GM23338 (cell line): ENCODE results near the gene LIPJ. TPM values are rescaled to one million over a fixed set of nuclear protein-coding genes. Genes with fewer than 3 reads are reported as not detected.

ENCODE experiments used
- ATAC-seq: fragments of 200-7000 bp; cut with Tn5 transposase; 3 replicates; pipeline ENCODE4 v1.9.1; 2020
- DNase-seq: peaks from one replicate; pipeline ENCODE4 v3.0.0-alpha.2; 2015; ENCODE audit warnings: low spot score
- H2AFZ ChIP-seq: fragments of 200-600 bp; sonication (generic); 2 replicates; pipeline ENCODE4 v1.8.0; 2016; ENCODE audit warnings: antibody characterized with exemption, mild to moderate bottlenecking, moderate library complexity
- H3F3A ChIP-seq: fragments of 200-600 bp; sonication (generic); replicated peaks from 2 replicates; pipeline ENCODE4 v1.8.0; 2017; ENCODE audit warnings: antibody characterized with exemption, mixed run types, low read depth
- H3K27ac ChIP-seq: fragments of 200-600 bp; sonication (generic); 2 replicates; pipeline ENCODE4 v1.6.1; 2016; ENCODE audit warnings: low read depth
- H3K27me3 ChIP-seq: fragments of 200-600 bp; sonication (generic); 2 replicates; pipeline ENCODE4 v1.8.0; 2016; ENCODE audit warnings: mild to moderate bottlenecking, mixed run types, moderate library complexity; ENCODE audit not compliant: insufficient read depth
- H3K36me3 ChIP-seq: fragments of 200-600 bp; sonication (generic); 2 replicates; pipeline ENCODE4 v1.8.0; 2016; ENCODE audit warnings: mild to moderate bottlenecking; ENCODE audit not compliant: insufficient read depth
- H3K4me1 ChIP-seq: fragments of 200-600 bp; sonication (generic); 2 replicates; pipeline ENCODE4 v1.8.0; 2016; ENCODE audit warnings: mild to moderate bottlenecking, moderate library complexity; ENCODE audit not compliant: insufficient read depth
- H3K4me2 ChIP-seq: fragments of 200-600 bp; sonication (generic); 2 replicates; pipeline ENCODE4 v1.7.1; 2017; ENCODE audit warnings: mixed run types
- H3K4me3 ChIP-seq: fragments of 200-600 bp; sonication (generic); 2 replicates; pipeline ENCODE4 v1.6.1; 2016; ENCODE audit warnings: mixed run types
- H3K79me2 ChIP-seq: fragments of 200-600 bp; sonication (generic); replicated peaks from 2 replicates; pipeline ENCODE4 v1.8.0; 2017; ENCODE audit warnings: mild to moderate bottlenecking; ENCODE audit not compliant: insufficient read depth
- H3K9me2 ChIP-seq: fragments of 200-600 bp; sonication (generic); 2 replicates; pipeline ENCODE4 v1.8.0; 2017; ENCODE audit not compliant: insufficient read depth
- H4K20me1 ChIP-seq: fragments of 200-600 bp; sonication (generic); replicated peaks from 2 replicates; pipeline ENCODE4 v1.8.0; 2017; ENCODE audit warnings: mild to moderate bottlenecking; ENCODE audit not compliant: insufficient read depth
- H3K27ac Mint-ChIP-seq: 2 replicates; pipeline ENCODE4 v1.8.0; 2020; ENCODE audit warnings: inconsistent platforms, mild to moderate bottlenecking, moderate library complexity, mixed read lengths
- H3K27me3 Mint-ChIP-seq: 3 replicates; pipeline ENCODE4 v1.8.0; 2022; ENCODE audit warnings: low read depth, mild to moderate bottlenecking, moderate library complexity, mixed read lengths, inconsistent platforms; ENCODE audit not compliant: insufficient read depth, poor library complexity
- H3K36me3 Mint-ChIP-seq: 3 replicates; pipeline ENCODE4 v1.8.0; 2021; ENCODE audit warnings: low read depth, mild to moderate bottlenecking, inconsistent platforms, moderate library complexity, mixed read lengths
- H3K4me1 Mint-ChIP-seq: 3 replicates; pipeline ENCODE4 v1.8.0; 2020; ENCODE audit warnings: mild to moderate bottlenecking, inconsistent platforms, mixed read lengths
- H3K4me3 Mint-ChIP-seq: 3 replicates; pipeline ENCODE4 v1.8.0; 2021; ENCODE audit warnings: moderate library complexity, mild to moderate bottlenecking, inconsistent platforms, mixed read lengths
- H3K9me3 Mint-ChIP-seq: 3 replicates; pipeline ENCODE4 v1.8.0; 2020; ENCODE audit warnings: moderate library complexity, mild to moderate bottlenecking, inconsistent platforms, mixed read lengths
- NANOG ChIP-seq: IDR thresholded peaks from 2 replicates; pipeline ENCODE4 v1.6.1; 2016; ENCODE audit warnings: antibody characterized with exemption, borderline replicate concordance
- POLR2AphosphoS5 ChIP-seq: IDR thresholded peaks from 2 replicates; pipeline ENCODE4 v1.6.1; 2016; ENCODE audit warnings: antibody characterized with exemption, low read depth
- STAT1 ChIP-seq: IDR thresholded peaks from one replicate; pipeline ENCODE4 v1.6.1; 2016; ENCODE audit warnings: antibody characterized with exemption; ENCODE audit not compliant: unreplicated experiment
- polyA plus RNA-seq: library from polyadenylated mRNA; unstranded; fragments of >200 nt; fragmentation: Nextera tagmentation; extraction: Ambion mirVana; gene quantifications from 2 replicates; pipeline ENCODE4 v1.2.1, GENCODE V29; 2016
- total RNA-seq: library from RNA; depleted of rRNA; stranded (reverse); fragments of >200 nt; shearing (Covaris generic); gene quantifications from 2 replicates; pipeline ENCODE4 v1.2.3, GENCODE V29; 2014
- TF ChIP-seq, protein P1 (sequence below): fragments of 250-450 bp; sonication (Bioruptor Pico); IDR thresholded peaks from 2 replicates; pipeline ENCODE4 v1.5.0; 2020; ENCODE audit warnings: mild to moderate bottlenecking, moderate library complexity
- TF ChIP-seq, protein P2 (sequence below), 2 experiments: fragments of 200-600 bp in 1 of 2; sonication (generic) in 1 of 2; conservative IDR thresholded peaks; 2 replicates each; pipeline versions ENCODE4 v1.5.1 to v1.6.1; 2016 to 2017; ENCODE audit warnings: antibody characterized with exemption in 2 of 2, low read depth in 2 of 2, mild to moderate bottlenecking in 2 of 2, moderate library complexity in 1 of 2

The LIPJ gene
- total and polyA plus RNA-seq, 2 experiments from 2014 or later: 0.14 TPM; not detected in 1

DNA sequence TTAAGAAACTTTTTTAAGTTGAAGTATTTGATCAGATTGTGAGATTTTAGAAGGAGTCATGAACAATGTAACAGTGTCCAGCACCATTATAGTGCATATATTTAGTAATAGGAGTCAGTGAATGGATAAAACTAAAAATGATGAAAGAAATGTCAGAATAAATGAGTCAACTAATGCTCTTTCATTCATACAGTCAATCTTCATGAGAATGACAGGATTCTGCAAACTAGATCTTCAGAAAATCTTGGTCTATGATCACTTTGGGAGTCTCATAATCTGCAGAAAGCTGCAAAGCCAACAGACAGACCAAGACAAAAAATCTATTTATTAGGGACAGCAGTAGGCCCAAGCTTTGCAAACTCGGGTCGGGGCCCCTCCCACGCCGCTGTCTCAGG, 4.2 kb upstream of the LIPJ start (continued):
- TF ChIP-seq, protein P1, sequence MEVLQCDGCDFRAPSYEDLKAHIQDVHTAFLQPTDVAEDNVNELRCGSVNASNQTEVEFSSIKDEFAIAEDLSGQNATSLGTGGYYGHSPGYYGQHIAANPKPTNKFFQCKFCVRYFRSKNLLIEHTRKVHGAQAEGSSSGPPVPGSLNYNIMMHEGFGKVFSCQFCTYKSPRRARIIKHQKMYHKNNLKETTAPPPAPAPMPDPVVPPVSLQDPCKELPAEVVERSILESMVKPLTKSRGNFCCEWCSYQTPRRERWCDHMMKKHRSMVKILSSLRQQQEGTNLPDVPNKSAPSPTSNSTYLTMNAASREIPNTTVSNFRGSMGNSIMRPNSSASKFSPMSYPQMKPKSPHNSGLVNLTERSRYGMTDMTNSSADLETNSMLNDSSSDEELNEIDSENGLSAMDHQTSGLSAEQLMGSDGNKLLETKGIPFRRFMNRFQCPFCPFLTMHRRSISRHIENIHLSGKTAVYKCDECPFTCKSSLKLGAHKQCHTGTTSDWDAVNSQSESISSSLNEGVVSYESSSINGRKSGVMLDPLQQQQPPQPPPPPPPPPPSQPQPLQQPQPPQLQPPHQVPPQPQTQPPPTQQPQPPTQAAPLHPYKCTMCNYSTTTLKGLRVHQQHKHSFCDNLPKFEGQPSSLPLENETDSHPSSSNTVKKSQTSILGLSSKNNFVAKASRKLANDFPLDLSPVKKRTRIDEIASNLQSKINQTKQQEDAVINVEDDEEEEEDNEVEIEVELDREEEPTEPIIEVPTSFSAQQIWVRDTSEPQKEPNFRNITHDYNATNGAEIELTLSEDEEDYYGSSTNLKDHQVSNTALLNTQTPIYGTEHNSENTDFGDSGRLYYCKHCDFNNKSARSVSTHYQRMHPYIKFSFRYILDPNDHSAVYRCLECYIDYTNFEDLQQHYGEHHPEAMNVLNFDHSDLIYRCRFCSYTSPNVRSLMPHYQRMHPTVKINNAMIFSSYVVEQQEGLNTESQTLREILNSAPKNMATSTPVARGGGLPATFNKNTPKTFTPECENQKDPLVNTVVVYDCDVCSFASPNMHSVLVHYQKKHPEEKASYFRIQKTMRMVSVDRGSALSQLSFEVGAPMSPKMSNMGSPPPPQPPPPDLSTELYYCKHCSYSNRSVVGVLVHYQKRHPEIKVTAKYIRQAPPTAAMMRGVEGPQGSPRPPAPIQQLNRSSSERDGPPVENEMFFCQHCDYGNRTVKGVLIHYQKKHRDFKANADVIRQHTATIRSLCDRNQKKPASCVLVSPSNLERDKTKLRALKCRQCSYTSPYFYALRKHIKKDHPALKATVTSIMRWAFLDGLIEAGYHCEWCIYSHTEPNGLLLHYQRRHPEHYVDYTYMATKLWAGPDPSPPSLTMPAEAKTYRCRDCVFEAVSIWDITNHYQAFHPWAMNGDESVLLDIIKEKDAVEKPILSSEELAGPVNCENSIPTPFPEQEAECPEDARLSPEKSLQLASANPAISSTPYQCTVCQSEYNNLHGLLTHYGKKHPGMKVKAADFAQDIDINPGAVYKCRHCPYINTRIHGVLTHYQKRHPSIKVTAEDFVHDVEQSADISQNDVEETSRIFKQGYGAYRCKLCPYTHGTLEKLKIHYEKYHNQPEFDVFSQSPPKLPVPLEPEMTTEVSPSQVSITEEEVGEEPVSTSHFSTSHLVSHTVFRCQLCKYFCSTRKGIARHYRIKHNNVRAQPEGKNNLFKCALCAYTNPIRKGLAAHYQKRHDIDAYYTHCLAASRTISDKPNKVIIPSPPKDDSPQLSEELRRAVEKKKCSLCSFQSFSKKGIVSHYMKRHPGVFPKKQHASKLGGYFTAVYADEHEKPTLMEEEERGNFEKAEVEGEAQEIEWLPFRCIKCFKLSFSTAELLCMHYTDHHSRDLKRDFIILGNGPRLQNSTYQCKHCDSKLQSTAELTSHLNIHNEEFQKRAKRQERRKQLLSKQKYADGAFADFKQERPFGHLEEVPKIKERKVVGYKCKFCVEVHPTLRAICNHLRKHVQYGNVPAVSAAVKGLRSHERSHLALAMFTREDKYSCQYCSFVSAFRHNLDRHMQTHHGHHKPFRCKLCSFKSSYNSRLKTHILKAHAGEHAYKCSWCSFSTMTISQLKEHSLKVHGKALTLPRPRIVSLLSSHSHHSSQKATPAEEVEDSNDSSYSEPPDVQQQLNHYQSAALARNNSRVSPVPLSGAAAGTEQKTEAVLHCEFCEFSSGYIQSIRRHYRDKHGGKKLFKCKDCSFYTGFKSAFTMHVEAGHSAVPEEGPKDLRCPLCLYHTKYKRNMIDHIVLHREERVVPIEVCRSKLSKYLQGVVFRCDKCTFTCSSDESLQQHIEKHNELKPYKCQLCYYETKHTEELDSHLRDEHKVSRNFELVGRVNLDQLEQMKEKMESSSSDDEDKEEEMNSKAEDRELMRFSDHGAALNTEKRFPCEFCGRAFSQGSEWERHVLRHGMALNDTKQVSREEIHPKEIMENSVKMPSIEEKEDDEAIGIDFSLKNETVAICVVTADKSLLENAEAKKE (CRISPR knock-in tag): no peak
- TF ChIP-seq NANOG: no peak

DNA sequence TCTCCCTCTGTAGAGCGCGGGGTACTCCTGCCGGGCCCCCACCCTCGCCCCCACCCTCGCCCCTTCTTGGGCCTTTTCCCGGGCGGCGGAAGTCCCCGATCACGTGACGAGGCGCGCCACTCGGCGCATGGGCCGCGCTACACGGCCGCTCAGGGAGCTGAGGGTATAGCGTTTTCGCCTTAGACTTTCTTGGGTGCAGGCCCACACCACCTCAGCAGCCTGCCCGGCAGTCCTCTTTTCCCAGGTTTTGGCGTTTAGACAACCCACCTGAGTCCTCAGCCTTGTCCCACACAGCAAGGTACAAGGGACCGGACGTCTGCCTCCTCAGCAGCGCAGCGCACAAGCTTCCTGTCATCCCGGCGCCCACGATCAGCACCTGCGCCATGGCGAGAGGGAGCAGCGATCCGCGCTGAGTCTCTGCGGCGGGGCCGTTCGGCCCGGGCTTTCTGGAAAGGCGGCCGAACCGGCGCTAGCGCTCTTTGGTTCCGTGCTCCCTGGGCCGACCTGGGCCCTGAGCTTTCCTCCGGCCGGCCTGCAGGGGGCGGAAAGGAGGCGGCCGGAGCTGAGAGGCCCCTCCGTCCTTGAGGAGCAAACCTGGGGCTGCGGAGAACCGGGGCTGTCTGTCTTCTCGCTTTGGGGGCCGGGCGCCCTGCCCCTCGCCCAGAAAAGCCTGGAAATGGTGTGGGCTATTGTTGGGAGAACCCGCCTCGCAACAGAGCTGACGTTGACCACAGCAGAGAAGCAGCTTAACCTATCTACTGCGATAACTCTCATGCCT, 3.6 kb upstream of the LIPJ start, which contains the start of gene RNLS:
Gene RNLS, minus strand, starts transcription at position 513 of the 778 bp plus-strand sequence.
- peaks cover 6% of the 10 kb centered on the region; the same call in 1 of the 2 replicates for H3K4me1 ChIP-seq
- no peaks in the 10 kb centered on the region for H4K20me1 ChIP-seq
- no peaks in the 10 kb centered on the region for H3F3A ChIP-seq
- DNase-seq (peak; percentile 80), ATAC-seq (peak; percentile 95)
- H3K27ac ChIP-seq: peak within 1 kb of the TSS; percentile 78
- Mint-ChIP-seq H3K4me1 (peaks cover 9% of the 10 kb centered on the region), H3K4me3 (peak within 1 kb of the TSS; percentile 84), H3K36me3 (no peaks in the 10 kb centered on the region), H3K9me3 (no peaks in the 10 kb centered on the region), H3K27ac (peak within 1 kb of the TSS; percentile 85), H3K27me3 (no peaks in the 10 kb centered on the region)
- no peaks in the 10 kb centered on the region for H3K27me3 ChIP-seq
- peak within 1 kb of the TSS; percentile 81 for H3K4me3 ChIP-seq
- peak within 1 kb of the TSS; percentile 98 for H2AFZ ChIP-seq
- H3K9me2 ChIP-seq: no peaks in the 10 kb centered on the region
- H3K79me2 ChIP-seq: no peaks in the 10 kb centered on the region
- no peaks in the 10 kb centered on the region for H3K36me3 ChIP-seq
- H3K4me2 ChIP-seq: peak within 1 kb of the TSS; percentile 79
- TF ChIP-seq POLR2AphosphoS5 (peak; percentile 85), NANOG (no peak), STAT1 (no peak)
- TF ChIP-seq, protein P2, sequence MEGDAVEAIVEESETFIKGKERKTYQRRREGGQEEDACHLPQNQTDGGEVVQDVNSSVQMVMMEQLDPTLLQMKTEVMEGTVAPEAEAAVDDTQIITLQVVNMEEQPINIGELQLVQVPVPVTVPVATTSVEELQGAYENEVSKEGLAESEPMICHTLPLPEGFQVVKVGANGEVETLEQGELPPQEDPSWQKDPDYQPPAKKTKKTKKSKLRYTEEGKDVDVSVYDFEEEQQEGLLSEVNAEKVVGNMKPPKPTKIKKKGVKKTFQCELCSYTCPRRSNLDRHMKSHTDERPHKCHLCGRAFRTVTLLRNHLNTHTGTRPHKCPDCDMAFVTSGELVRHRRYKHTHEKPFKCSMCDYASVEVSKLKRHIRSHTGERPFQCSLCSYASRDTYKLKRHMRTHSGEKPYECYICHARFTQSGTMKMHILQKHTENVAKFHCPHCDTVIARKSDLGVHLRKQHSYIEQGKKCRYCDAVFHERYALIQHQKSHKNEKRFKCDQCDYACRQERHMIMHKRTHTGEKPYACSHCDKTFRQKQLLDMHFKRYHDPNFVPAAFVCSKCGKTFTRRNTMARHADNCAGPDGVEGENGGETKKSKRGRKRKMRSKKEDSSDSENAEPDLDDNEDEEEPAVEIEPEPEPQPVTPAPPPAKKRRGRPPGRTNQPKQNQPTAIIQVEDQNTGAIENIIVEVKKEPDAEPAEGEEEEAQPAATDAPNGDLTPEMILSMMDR (conservative IDR thresholded peaks at IDR 0.05; ENCODE audit: low read depth in 2 of 2): peak; percentile 70 to 81
- TF ChIP-seq, protein P1 (CRISPR knock-in tag): peak; percentile 81
